GM12874 (cell line): ENCODE data around the gene GALR1.

Source experiments
- TF ChIP-seq, protein P1 (sequence below): IDR thresholded peaks from 2 replicates; pipeline ENCODE4 v1.5.1; 2011; ENCODE audit warnings: low read depth, mild to moderate bottlenecking, control low read depth, low read length, moderate library complexity; ENCODE audit not compliant: insufficient read depth

Gene GALR1

GRCh38 chr18:77271576-77272481 lies 22.2 kb downstream of the GALR1 start:
- TF ChIP-seq, protein P1, sequence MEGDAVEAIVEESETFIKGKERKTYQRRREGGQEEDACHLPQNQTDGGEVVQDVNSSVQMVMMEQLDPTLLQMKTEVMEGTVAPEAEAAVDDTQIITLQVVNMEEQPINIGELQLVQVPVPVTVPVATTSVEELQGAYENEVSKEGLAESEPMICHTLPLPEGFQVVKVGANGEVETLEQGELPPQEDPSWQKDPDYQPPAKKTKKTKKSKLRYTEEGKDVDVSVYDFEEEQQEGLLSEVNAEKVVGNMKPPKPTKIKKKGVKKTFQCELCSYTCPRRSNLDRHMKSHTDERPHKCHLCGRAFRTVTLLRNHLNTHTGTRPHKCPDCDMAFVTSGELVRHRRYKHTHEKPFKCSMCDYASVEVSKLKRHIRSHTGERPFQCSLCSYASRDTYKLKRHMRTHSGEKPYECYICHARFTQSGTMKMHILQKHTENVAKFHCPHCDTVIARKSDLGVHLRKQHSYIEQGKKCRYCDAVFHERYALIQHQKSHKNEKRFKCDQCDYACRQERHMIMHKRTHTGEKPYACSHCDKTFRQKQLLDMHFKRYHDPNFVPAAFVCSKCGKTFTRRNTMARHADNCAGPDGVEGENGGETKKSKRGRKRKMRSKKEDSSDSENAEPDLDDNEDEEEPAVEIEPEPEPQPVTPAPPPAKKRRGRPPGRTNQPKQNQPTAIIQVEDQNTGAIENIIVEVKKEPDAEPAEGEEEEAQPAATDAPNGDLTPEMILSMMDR = no peak

GRCh38 chr18:77298172-77298571 lies 48.5 kb downstream of the GALR1 start:
- TF ChIP-seq, protein P1 = no peak

- TF ChIP-seq, protein P1 = no peak
These were observed 50.1 kb downstream of the GALR1 start for GRCh38 chr18:77299706-77300105.

GRCh38 chr18:77300579-77300978 lies 50.9 kb downstream of the GALR1 start:
- TF ChIP-seq, protein P1 = no peak

DNA sequence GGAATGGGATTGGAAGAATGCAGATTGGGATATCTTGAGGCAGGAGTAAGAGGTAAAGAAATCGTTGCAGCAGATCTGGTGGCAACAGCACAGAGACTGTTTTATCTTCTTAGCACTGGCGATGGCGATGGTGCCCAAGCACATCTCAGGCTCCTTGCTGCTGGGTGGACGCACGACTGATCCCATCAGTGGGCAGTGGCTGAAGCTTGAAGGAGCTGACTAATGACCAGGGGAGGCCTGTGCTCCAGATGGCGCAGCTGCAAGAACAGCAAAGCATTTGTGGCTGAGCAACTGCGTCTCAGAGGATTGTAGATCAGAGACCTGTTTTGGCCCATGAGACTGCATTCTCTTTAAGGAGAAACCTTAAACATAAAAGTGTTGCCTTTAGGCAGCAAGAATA lies 54.6 kb downstream of the GALR1 start:
- TF ChIP-seq, protein P1 = no peak

GRCh38 chr18:77305676-77306075 lies 56.0 kb downstream of the GALR1 start:
- TF ChIP-seq, protein P1 = no peak

GRCh38 chr18:77308216-77308615 lies 58.6 kb downstream of the GALR1 start:
- TF ChIP-seq, protein P1 = no peak
